K562 (cell line): Measurements from ENCODE around the gene STUB1. TPM values are rescaled to one million over a fixed set of nuclear protein-coding genes. Genes with fewer than 3 reads are reported as not detected.

ENCODE experiments used
- ATAC-seq: fragments of 200-7000 bp; cut with Tn5 transposase; 3 replicates; pipeline ENCODE4 v1.9.1; 2020; ENCODE audit warnings: moderate library complexity
- BruUV-seq: library from RNA; stranded (reverse); fragments of 400-500 nt; replicated peaks from 2 replicates; lab custom pipeline; 2021; lab: Mats Ljungman, UMichigan
- CTCF ChIA-PET: fragments of 300-600 bp; formaldehyde crosslinking; extraction: SDS; loops from one replicate; lab custom pipeline; 2021; ENCODE audit warnings: low intra/inter-chr PET ratio; lab: Yijun Ruan, JAX
- POLR2A ChIA-PET: fragments of 300-600, 350-650 bp; sonication (Branson Sonifier 250); formaldehyde crosslinking; extraction: SDS; loops from one replicate; lab custom pipeline; 2021; ENCODE audit warnings: antibody characterized with exemption, inconsistent platforms; lab: Yijun Ruan, JAX
- DNase-seq, 4 experiments: peaks; one replicate each; pipeline versions ENCODE4 v3.0.0 to v3.0.0-alpha.2; 2011 to 2018; ENCODE audit warnings: low spot score in 3 of 4, mixed read lengths in 3 of 4; ENCODE audit errors: extremely low read depth in 1 of 4
- FAIRE-seq: peaks from 2 replicates; lab custom pipeline; 2011; peaks lifted over from hg19 to GRCh38; lab: Jason Lieb, UNC
- H2AFZ ChIP-seq: 2 replicates; pipeline ENCODE4 v1.6.0; 2011; ENCODE audit warnings: low read depth, low read length, control low read depth, inconsistent platforms
- H3K27ac ChIP-seq: fragments of 200-600 bp; 3 replicates; pipeline ENCODE4 v1.8.0; 2011; ENCODE audit warnings: low read depth, mild to moderate bottlenecking, control low read depth, inconsistent platforms, low read length, moderate library complexity, mixed read lengths; ENCODE audit errors: extremely low read depth
- H3K27me3 ChIP-seq, 2 experiments: fragments of 300-600 bp in 1 of 2; 2 replicates in 1 of 2; 3 replicates in 1 of 2; pipeline versions ENCODE4 v1.6.0 to v1.8.0; 2011; ENCODE audit warnings: inconsistent platforms in 2 of 2, low read length in 2 of 2, mild to moderate bottlenecking in 1 of 2, mixed read lengths in 1 of 2, moderate library complexity in 1 of 2; ENCODE audit not compliant: control insufficient read depth in 2 of 2, insufficient read depth in 2 of 2
- H3K36me3 ChIP-seq: fragments of 300-600 bp; 3 replicates; pipeline ENCODE4 v1.8.0; 2011; ENCODE audit warnings: mild to moderate bottlenecking, low read length, inconsistent platforms; ENCODE audit not compliant: control insufficient read depth, insufficient read depth
- H3K4me1 ChIP-seq, 2 experiments: fragments of 200-600 bp in 1 of 2; replicated peaks in 1 of 2; 2 replicates in 1 of 2; 3 replicates in 1 of 2; pipeline versions ENCODE4 v1.5.1 to v1.8.0; 2011; ENCODE audit warnings: inconsistent platforms in 2 of 2, low read length in 2 of 2, mild to moderate bottlenecking in 1 of 2, mixed read lengths in 1 of 2, moderate library complexity in 1 of 2; ENCODE audit not compliant: control insufficient read depth in 2 of 2, insufficient read depth in 2 of 2
- H3K4me2 ChIP-seq: 2 replicates; pipeline ENCODE4 v1.6.1; 2011; ENCODE audit warnings: low read length, control low read depth, inconsistent platforms, mixed read lengths; ENCODE audit not compliant: insufficient read depth
- H3K4me3 ChIP-seq: fragments of 200-600 bp; sonication (generic), shearing (Covaris generic); 2 replicates; pipeline ENCODE4 v1.5.1; 2016; ENCODE audit warnings: control low read depth, inconsistent platforms
- H3K79me2 ChIP-seq: fragments of 200-600 bp; 3 replicates; pipeline ENCODE4 v1.8.0; 2011; ENCODE audit warnings: low read length, inconsistent platforms; ENCODE audit not compliant: control insufficient read depth, insufficient read depth
- H3K9ac ChIP-seq, 2 experiments: 2 replicates each; pipeline versions ENCODE4 v1.6.0 to v1.6.1; 2011; ENCODE audit warnings: low read depth in 2 of 2, low read length in 2 of 2, control low read depth in 1 of 2, inconsistent platforms in 1 of 2, mild to moderate bottlenecking in 1 of 2, mixed read lengths in 1 of 2; ENCODE audit not compliant: insufficient read depth in 1 of 2
- H3K9me1 ChIP-seq: one replicate; pipeline ENCODE4 v1.6.0; 2011; ENCODE audit warnings: inconsistent platforms, mild to moderate bottlenecking, low read length, moderate library complexity; ENCODE audit not compliant: control insufficient read depth, insufficient read depth
- H3K9me3 ChIP-seq: replicated peaks from 2 replicates; pipeline ENCODE4 v1.5.1; 2011; ENCODE audit warnings: low read depth, low read length, inconsistent platforms; ENCODE audit not compliant: control insufficient read depth, insufficient read depth
- H4K20me1 ChIP-seq: replicated peaks from 2 replicates; pipeline ENCODE4 v1.6.1; 2011; ENCODE audit warnings: low read length, inconsistent platforms, mixed read lengths; ENCODE audit not compliant: control insufficient read depth, insufficient read depth
- ARID2 ChIP-seq: fragments of 450-650 bp; IDR thresholded peaks from 2 replicates; pipeline ENCODE4 v1.6.1; 2017; ENCODE audit warnings: antibody characterized with exemption, mild to moderate bottlenecking
- CLOCK ChIP-seq: fragments of 250-450 bp; sonication (Bioruptor Pico); IDR thresholded peaks from 2 replicates; pipeline ENCODE4 v1.4.0; 2020; ENCODE audit warnings: mild to moderate bottlenecking, moderate library complexity, borderline replicate concordance
- FOXA1 ChIP-seq: fragments of 450-650 bp; IDR thresholded peaks from 2 replicates; pipeline ENCODE4 v1.6.1; 2016; ENCODE audit warnings: mild to moderate bottlenecking, borderline replicate concordance
- IRF1 ChIP-seq: sonication (generic); formaldehyde crosslinking; IDR thresholded peaks from 2 replicates; pipeline ENCODE4 v1.8.0; 2022; ENCODE audit warnings: missing genetic modification reagents, mild to moderate bottlenecking, borderline replicate concordance
- POLR2G ChIP-seq: fragments of 200-400 bp; formaldehyde crosslinking; IDR thresholded peaks from 2 replicates; pipeline ENCODE4 v1.6.1; 2017; ENCODE audit warnings: low read depth, mild to moderate bottlenecking, antibody characterized with exemption, low read length, moderate library complexity
- RBM17 ChIP-seq: fragments of 200-400 bp; formaldehyde crosslinking; IDR thresholded peaks from 2 replicates; pipeline ENCODE4 v1.6.1; 2017; ENCODE audit warnings: low read depth, mild to moderate bottlenecking, low read length, borderline replicate concordance
- SPI1 ChIP-seq: IDR thresholded peaks from 2 replicates; pipeline ENCODE4 v1.6.1; 2011; ENCODE audit warnings: low read depth, low read length, control low read depth, borderline replicate concordance
- SREBF2 ChIP-seq: sonication (generic); formaldehyde crosslinking; IDR thresholded peaks from 2 replicates; pipeline ENCODE4 v1.4.0; 2020; ENCODE audit warnings: mild to moderate bottlenecking, missing genetic modification reagents
- ZBTB33 ChIP-seq: sonication (generic); formaldehyde crosslinking; IDR thresholded peaks from 2 replicates; pipeline ENCODE4 v1.8.1; 2023; ENCODE audit warnings: mild to moderate bottlenecking, missing genetic modification reagents
- ZNF696 ChIP-seq: fragments of 250-450 bp; sonication (Bioruptor Pico); conservative IDR thresholded peaks from 2 replicates; pipeline ENCODE4 v1.4.0; 2020; ENCODE audit warnings: mild to moderate bottlenecking, moderate library complexity
- WGBS: fragments of 100-300 bp; shearing (Covaris generic); methylation state at CpG from one replicate; pipeline ENCODE4 v1.1.6; 2016; ENCODE audit warnings: low coverage, mixed read lengths; ENCODE audit not compliant: insufficient coverage; ENCODE audit errors: missing lambda C conversion rate; 5-methylcytosine and 5-hydroxymethylcytosine counted together
- in situ Hi-C: fragments of 300-500 bp; cut with MboI; formaldehyde crosslinking; loops from 4 replicates; pipeline ENCODE4 v1.15.0; 2018; ENCODE audit warnings: inconsistent platforms, mixed read lengths
- intact Hi-C: fragments of 100-400 bp; cut with micrococcal nuclease; formaldehyde crosslinking; loops from 2 replicates; pipeline ENCODE4 v1.14.2; 2022
- polyA plus RNA-seq, 8 experiments: library from polyadenylated mRNA; depleted of rRNA in 4 of 8; stranded (reverse) in 5 of 8; unstranded in 3 of 8; fragments of >200 nt; fragmentation: Nextera tagmentation in 2 of 8; fragmentation: Illumina TruSeq in 1 of 8; extraction: Ambion mirVana in 2 of 8; extraction: Trizol in 1 of 8; gene quantifications; 2 replicates each; pipeline versions ENCODE4 v1.2.1 to v1.2.3, GENCODE V29; 2011 to 2014; ENCODE audit warnings: inconsistent platforms in 1 of 8, missing spikeins in 1 of 8
- total RNA-seq, 7 experiments: library from RNA; depleted of rRNA in 6 of 7; stranded (reverse); fragments of >200 nt in 6 of 7; fragmentation: Illumina TruSeq in 2 of 7; extraction: Trizol in 2 of 7; gene quantifications; 2 replicates each; pipeline versions ENCODE4 v1.2.1 to v1.2.3, GENCODE V29; 2011 to 2021; ENCODE audit warnings: low replicate concordance in 1 of 7

STUB1 gene
- total and polyA plus RNA-seq, 9 of the 15 experiments (the other 6 are each of a cell fraction or from before 2014, with no cell fraction given) = 10.6 to 251 (median 152) TPM

GRCh38 chr16:717450-718245, 37.4 kb downstream of the STUB1 start:
- no TSS peak for BruUV-seq
- no peaks in the 10 kb centered on the region for H3K27me3 ChIP-seq
- intact Hi-C loops = no loop called here
- no peak overlapping the region for H3K27ac ChIP-seq
- WGBS = 86% methylated on average over 22 of the region's 32 CpGs
- no peak for DNase-seq
- peak overlapping the region in 1 of 2 experiments; percentile 40; a peak in 2 of 4 replicates for H3K9ac ChIP-seq
- POLR2A ChIA-PET = interaction anchor here (0.9 to 1.0 kb wide), 2 partner anchors 22 to 27 kb away, joined by 3 to 4 read pairs; partner anchors contain the start of gene WDR24
- no peak overlapping the region for H3K4me2 ChIP-seq
- H3K79me2 ChIP-seq = peaks cover 46% of the 10 kb centered on the region
- ATAC-seq = no peak
- peaks cover 3% of the 10 kb centered on the region for H3K9me1 ChIP-seq
- no peak for FAIRE-seq
- in situ Hi-C loops = loop anchor here (10.0 kb wide), 1 partner anchor 337 kb away; no protein-coding TSS in a partner anchor
- CTCF ChIA-PET = no interaction called here
- no peak overlapping the region for H3K4me3 ChIP-seq
- peaks cover 20% of the 10 kb centered on the region; the same call in 2 of the 3 replicates for H3K36me3 ChIP-seq
- no peaks in the 10 kb centered on the region; the same call in 1 of the 2 replicates for H4K20me1 ChIP-seq
- TF ChIP-seq ZBTB33 = peak; percentile 47; the same call in 1 of the 2 replicates
- no peak for TF ChIP-seq SREBF2 (CRISPR knock-in tag)
- TF ChIP-seq POLR2G = peak; percentile 65
- TF ChIP-seq IRF1 (CRISPR knock-in tag) = no peak
- no peak for TF ChIP-seq ZNF696 (CRISPR knock-in tag)
- no peak for TF ChIP-seq RBM17
- TF ChIP-seq SPI1 = no peak
- TF ChIP-seq ARID2 = no peak
- no peak for TF ChIP-seq FOXA1
- TF ChIP-seq CLOCK (CRISPR knock-in tag) = no peak
- TF ChIP-seq, all 486 proteins: peak for 2
- Histone ChIP-seq H2AFZ (no peak overlapping the region), H3K9me3 (no peaks in the 10 kb centered on the region), H3K4me1 (peaks cover 16 to 91% of the 10 kb centered on the region in 2 experiments; a peak in 4 of 5 replicates)
